HUES48 (cell line): ENCODE measurements around the gene DTX3.

Experiments
- H3K27ac ChIP-seq: one replicate; pipeline ENCODE4 v1.7.0; 2013; ENCODE audit warnings: low read depth, low read length, inconsistent platforms
- H3K27me3 ChIP-seq: 2 replicates; pipeline ENCODE4 v1.6.1; 2013; ENCODE audit warnings: mild to moderate bottlenecking, low read length; ENCODE audit not compliant: control insufficient read depth, insufficient read depth
- H3K36me3 ChIP-seq: 2 replicates; pipeline ENCODE4 v1.6.1; 2013; ENCODE audit warnings: low read length; ENCODE audit not compliant: control insufficient read depth, insufficient read depth
- H3K4me1 ChIP-seq: 2 replicates; pipeline ENCODE4 v1.6.1; 2013; ENCODE audit warnings: mild to moderate bottlenecking, low read length; ENCODE audit not compliant: control insufficient read depth, insufficient read depth
- H3K4me3 ChIP-seq: 2 replicates; pipeline ENCODE4 v1.5.1; 2013; ENCODE audit warnings: mild to moderate bottlenecking, low read depth, low read length
- H3K9ac ChIP-seq: 2 replicates; pipeline ENCODE4 v1.6.1; 2013; ENCODE audit warnings: mild to moderate bottlenecking, low read depth, low read length, moderate library complexity
- H3K9me3 ChIP-seq: 2 replicates; pipeline ENCODE4 v1.6.1; 2013; ENCODE audit warnings: low read length; ENCODE audit not compliant: control insufficient read depth, insufficient read depth

Gene DTX3

GRCh38 chr12:57593187-57593586 is 11.4 kb upstream of the DTX3 start:
- H3K27me3 ChIP-seq, result no peaks in the 10 kb centered on the region; the same call in 1 of the 2 replicates
- H3K4me3 ChIP-seq, result no peak overlapping the region
- H3K9me3 ChIP-seq, result no peaks in the 10 kb centered on the region
- H3K36me3 ChIP-seq, result peaks cover 26% of the 10 kb centered on the region
- no peak overlapping the region for H3K9ac ChIP-seq
- H3K4me1 ChIP-seq, result peaks cover 12% of the 10 kb centered on the region
- no peak overlapping the region for H3K27ac ChIP-seq

- H3K9me3 ChIP-seq, result no peaks in the 10 kb centered on the region
- peaks cover 64% of the 10 kb centered on the region for H3K36me3 ChIP-seq
- H3K4me3 ChIP-seq, result no peak overlapping the region
- H3K27me3 ChIP-seq, result no peaks in the 10 kb centered on the region
- no peak overlapping the region for H3K9ac ChIP-seq
- no peak overlapping the region for H3K27ac ChIP-seq
- peaks cover 14% of the 10 kb centered on the region for H3K4me1 ChIP-seq
These were observed 4.2 kb upstream of the DTX3 start for GRCh38 chr12:57600395-57600794.

- peaks cover 20% of the 10 kb centered on the region for H3K4me1 ChIP-seq
- no peaks in the 10 kb centered on the region for H3K27me3 ChIP-seq
- no peak overlapping the region for H3K27ac ChIP-seq
- no peak overlapping the region for H3K9ac ChIP-seq
- H3K4me3 ChIP-seq, result no peak overlapping the region
- H3K36me3 ChIP-seq, result peaks cover 58% of the 10 kb centered on the region
- no peaks in the 10 kb centered on the region for H3K9me3 ChIP-seq
These were observed 2.1 kb upstream of the DTX3 start for GRCh38 chr12:57602544-57602943.

- no peaks in the 10 kb centered on the region for H3K27me3 ChIP-seq
- peaks cover 60% of the 10 kb centered on the region for H3K36me3 ChIP-seq
- peaks cover 20% of the 10 kb centered on the region for H3K4me1 ChIP-seq
- peak overlapping the region; percentile 92 for H3K4me3 ChIP-seq
- H3K27ac ChIP-seq, result peak overlapping the region; percentile 68
- H3K9ac ChIP-seq, result 0 out of 2 replicates have a peak overlapping the region, but pooled peaks have one; percentile 31
- H3K9me3 ChIP-seq, result no peaks in the 10 kb centered on the region
These were observed 1.3 kb upstream of the DTX3 start for GRCh38 chr12:57603324-57603723.

- peak overlapping the region; percentile 81 for H3K9ac ChIP-seq
- no peaks in the 10 kb centered on the region for H3K27me3 ChIP-seq
- no peaks in the 10 kb centered on the region for H3K9me3 ChIP-seq
- H3K4me1 ChIP-seq, result peaks cover 25% of the 10 kb centered on the region
- peak overlapping the region; percentile 92 for H3K4me3 ChIP-seq
- H3K27ac ChIP-seq, result peak overlapping the region; percentile 68
- peaks cover 58% of the 10 kb centered on the region for H3K36me3 ChIP-seq
These were observed 690 bp upstream of the DTX3 start for GRCh38 chr12:57603815-57604453.

GRCh38 chr12:57604992-57605810 is 577 bp downstream of the DTX3 start:
- Histone ChIP-seq H3K36me3 (peaks cover 46% of the 10 kb centered on the region), H3K27me3 (no peaks in the 10 kb centered on the region; the same call in 1 of the 2 replicates), H3K27ac (no peak overlapping the region), H3K9ac (0 out of 2 replicates have a peak overlapping the region, but pooled peaks have one; percentile 21), H3K4me1 (peaks cover 31% of the 10 kb centered on the region), H3K9me3 (no peaks in the 10 kb centered on the region), H3K4me3 (peak overlapping the region; percentile 92)

GRCh38 chr12:57605811-57606311 is 1.2 kb downstream of the DTX3 start:
- Histone ChIP-seq H3K9me3 (no peaks in the 10 kb centered on the region), H3K4me3 (peak overlapping the region; percentile 92; the same call in 1 of the 2 replicates), H3K36me3 (peaks cover 40% of the 10 kb centered on the region), H3K27me3 (peaks cover 6% of the 10 kb centered on the region), H3K4me1 (peaks cover 31% of the 10 kb centered on the region), H3K27ac (no peak overlapping the region), H3K9ac (no peak overlapping the region)

GRCh38 chr12:57606399-57606798 is 1.8 kb downstream of the DTX3 start:
- no peak overlapping the region for H3K9ac ChIP-seq
- peaks cover 9% of the 10 kb centered on the region for H3K27me3 ChIP-seq
- H3K4me1 ChIP-seq, result peaks cover 31% of the 10 kb centered on the region
- peaks cover 34% of the 10 kb centered on the region for H3K36me3 ChIP-seq
- H3K27ac ChIP-seq, result no peak overlapping the region
- H3K9me3 ChIP-seq, result no peaks in the 10 kb centered on the region
- no peak overlapping the region for H3K4me3 ChIP-seq

- no peak overlapping the region for H3K4me3 ChIP-seq
- H3K27me3 ChIP-seq, result peaks cover 10% of the 10 kb centered on the region
- no peaks in the 10 kb centered on the region for H3K9me3 ChIP-seq
- no peak overlapping the region for H3K27ac ChIP-seq
- no peak overlapping the region for H3K9ac ChIP-seq
- H3K4me1 ChIP-seq, result peaks cover 31% of the 10 kb centered on the region
- H3K36me3 ChIP-seq, result peaks cover 33% of the 10 kb centered on the region
These were observed 2.2 kb downstream of the DTX3 start for GRCh38 chr12:57606821-57607220.

GRCh38 chr12:57607958-57608663 is 3.5 kb downstream of the DTX3 start:
- peaks cover 31% of the 10 kb centered on the region for H3K4me1 ChIP-seq

More at GRCh38 chr12:57607958-57608663, 3.5 kb downstream of the DTX3 start:
- Histone ChIP-seq H3K9me3 (no peaks in the 10 kb centered on the region), H3K4me3 (no peak overlapping the region), H3K27me3 (peaks cover 23% of the 10 kb centered on the region), H3K9ac (no peak overlapping the region), H3K36me3 (peaks cover 22% of the 10 kb centered on the region), H3K27ac (no peak overlapping the region)
